Forelimb muscle (tissue), 1 donor: Measurements from ENCODE around the gene GSTA5. TPM values are rescaled to one million over a fixed set of nuclear protein-coding genes. Genes with fewer than 3 reads are reported as not detected.
"Not testable (repeated sequence)": the region's sequence is repeated elsewhere in the genome, so short reads cannot be mapped to it uniquely, and the experiment has no call there.

ENCODE experiments used
- DNase-seq: peaks from one replicate; pipeline ENCODE4 v3.0.0-alpha.2; 2013; ENCODE audit warnings: low read depth
- polyA plus RNA-seq: library from polyadenylated mRNA; unstranded; fragments of 120-200 nt; gene quantifications from one replicate; pipeline ENCODE4 v1.2.1, GENCODE V29; 2013; ENCODE audit not compliant: insufficient read length

Gene GSTA5
- polyA plus RNA-seq, 1 donor: not detected

- no peak for DNase-seq
Measured at GRCh38 chr6:52834481-52834880, 6.1 kb downstream of the GSTA5 start.

GRCh38 chr6:52830869-52831268 lies 9.7 kb downstream of the GSTA5 start:
- DNase-seq: not testable (repeated sequence)

- DNase-seq: no peak
Measured at GRCh38 chr6:52829046-52829817, 11.4 kb downstream of the GSTA5 start.

- DNase-seq: not testable (repeated sequence)
Measured at GRCh38 chr6:52828621-52829020, 12.0 kb downstream of the GSTA5 start.

GRCh38 chr6:52827073-52827783 lies 13.4 kb downstream of the GSTA5 start:
- not testable (repeated sequence) for DNase-seq

- DNase-seq: no peak
Measured at GRCh38 chr6:52826513-52826912, 14.1 kb downstream of the GSTA5 start.

- DNase-seq: not testable (repeated sequence)
Measured at GRCh38 chr6:52825900-52826459, 14.6 kb downstream of the GSTA5 start.

- not testable (repeated sequence) for DNase-seq
Measured at GRCh38 chr6:52825270-52825793, 15.3 kb downstream of the GSTA5 start.

GRCh38 chr6:52821842-52822241 lies 18.8 kb downstream of the GSTA5 start:
- DNase-seq: no peak

GRCh38 chr6:52820198-52820597 lies 20.4 kb downstream of the GSTA5 start:
- DNase-seq: no peak

GRCh38 chr6:52815167-52816092 lies 25.2 kb downstream of the GSTA5 start:
- DNase-seq: no peak

GRCh38 chr6:52814545-52814944 lies 26.1 kb downstream of the GSTA5 start:
- not testable (repeated sequence) for DNase-seq

GRCh38 chr6:52809777-52810176 lies 30.8 kb downstream of the GSTA5 start:
- not testable (repeated sequence) for DNase-seq

- no peak for DNase-seq
Measured at GRCh38 chr6:52808660-52809059, 32.0 kb downstream of the GSTA5 start.

GRCh38 chr6:52803668-52804255 lies 36.9 kb downstream of the GSTA5 start, which contains the start of gene GSTA1:
Gene GSTA1 (minus strand): TSS chr6:52803816. CDS start chr6:52799267, 4,549 bp downstream.
- not testable (repeated sequence) for DNase-seq

- no peak for DNase-seq
Measured at GRCh38 chr6:52802806-52803205, 37.8 kb downstream of the GSTA5 start.

GRCh38 chr6:52801188-52801841 lies 39.3 kb downstream of the GSTA5 start:
- no peak for DNase-seq

- not testable (repeated sequence) for DNase-seq
Measured at GRCh38 chr6:52799272-52799671, 41.3 kb downstream of the GSTA5 start.

GRCh38 chr6:52794366-52794765 lies 46.2 kb downstream of the GSTA5 start:
- DNase-seq: not testable (repeated sequence)

GRCh38 chr6:52790861-52791260 lies 49.8 kb downstream of the GSTA5 start:
- DNase-seq: no peak
